Hematopoietic multipotent progenitor cell treated with erythropoietin and hydrocortisone succinate and interleukin-3 and kit ligand, for 15 days (in vitro differentiated cells): ENCODE data around the gene PACSIN3.
A peak's percentile ranks its signal among the peaks of the same experiment; 100 is the strongest.
"Not testable (repeated sequence)": the region's sequence is repeated elsewhere in the genome, so short reads cannot be mapped to it uniquely, and the experiment has no call there.

ENCODE experiments used
- DNase-seq: peaks from one replicate; pipeline ENCODE4 v3.0.0-alpha.2; 2015; ENCODE audit warnings: low spot score

PACSIN3 gene

DNA sequence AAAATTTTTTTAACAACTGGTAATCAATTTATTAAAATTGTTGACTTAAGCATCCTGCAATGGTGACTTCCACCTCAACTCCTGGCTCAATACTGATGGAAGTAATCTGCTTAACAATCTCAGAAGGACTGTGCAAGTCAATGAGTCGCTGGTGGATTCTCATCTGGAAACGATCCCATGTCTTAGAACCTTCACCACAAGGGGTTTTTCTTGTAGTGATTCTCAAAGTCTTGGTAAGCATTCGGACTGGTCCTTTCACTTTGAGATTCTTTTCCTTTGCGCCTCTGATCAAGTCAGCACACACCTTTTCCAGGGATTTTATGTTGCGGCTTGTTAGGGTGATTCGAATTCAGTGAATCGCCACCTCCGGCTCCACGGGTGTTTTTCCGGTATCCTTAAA is 4.9 kb upstream of the PACSIN3 start:
- not testable (repeated sequence) for DNase-seq

DNA sequence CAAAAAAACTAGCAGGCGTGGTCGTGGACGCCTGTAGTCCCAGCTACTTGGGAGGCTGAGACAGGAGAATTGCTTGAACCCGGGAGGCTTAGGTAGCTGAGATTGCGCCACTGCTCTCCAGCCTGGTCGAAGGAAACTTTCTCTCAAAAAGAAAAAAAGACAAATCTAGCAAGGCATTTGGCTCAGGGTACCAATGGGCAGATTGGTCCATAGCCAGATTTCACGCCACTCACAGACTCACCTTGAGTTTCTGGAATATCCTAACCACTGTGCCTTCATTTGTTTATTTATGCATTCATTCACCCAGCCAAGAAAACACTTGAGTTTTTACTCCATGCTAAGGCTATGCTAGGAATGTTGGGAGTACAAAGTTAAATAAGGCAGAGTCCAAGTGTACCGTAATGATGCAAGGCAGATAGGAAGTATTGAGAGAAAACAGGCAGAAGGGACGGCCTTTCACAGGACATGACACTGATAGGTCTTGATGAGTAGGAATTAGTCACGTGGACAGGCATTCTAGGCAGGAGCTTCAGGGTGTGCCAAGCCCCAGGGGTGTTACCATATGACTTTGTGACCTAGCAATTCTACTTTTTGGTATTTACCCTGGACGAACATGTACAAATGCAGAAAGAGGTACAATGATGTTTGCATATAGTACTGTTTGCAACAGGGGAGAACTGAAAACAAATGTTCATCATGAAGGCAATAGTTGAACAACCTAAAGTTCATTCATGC is 3.0 kb upstream of the PACSIN3 start:
- DNase-seq: no peak

DNA sequence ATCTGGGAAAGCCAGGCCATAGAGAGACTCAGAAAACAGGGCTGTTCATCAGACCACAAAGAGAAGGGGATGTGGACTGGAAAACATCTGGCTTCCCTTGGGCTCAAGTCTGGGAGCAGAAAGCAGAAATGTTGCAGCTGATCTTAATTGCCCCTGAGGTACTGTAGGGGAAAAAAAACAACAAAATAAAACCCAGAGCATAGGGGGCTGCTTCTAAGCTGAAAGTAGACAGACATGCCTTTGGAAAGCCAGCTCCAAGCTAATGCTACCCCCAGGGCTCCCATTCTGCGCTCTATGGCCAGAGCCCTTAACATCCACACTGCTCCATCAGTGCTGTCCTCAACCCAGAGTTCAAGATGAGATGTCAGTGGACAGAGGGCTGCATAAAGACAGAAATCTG is 2.0 kb upstream of the PACSIN3 start:
- no peak for DNase-seq

DNA sequence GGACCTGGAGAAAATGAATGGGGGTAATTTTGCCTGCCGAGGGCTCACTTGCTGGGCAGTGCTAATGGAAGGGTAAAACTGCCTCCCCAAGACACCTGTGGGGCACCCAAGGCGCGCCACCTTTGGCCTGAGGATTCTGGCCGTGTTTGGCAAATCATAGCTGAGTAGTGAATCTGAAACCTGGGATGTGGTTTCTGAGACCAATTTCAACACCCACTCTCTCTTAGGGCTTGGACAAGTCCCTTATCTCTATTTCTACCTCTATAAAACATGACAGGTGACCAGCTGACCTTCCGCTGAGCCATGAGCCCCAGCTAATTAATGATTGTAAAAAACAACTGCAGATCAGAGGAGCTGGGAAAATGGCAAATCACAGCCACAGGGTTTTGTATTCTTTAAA is 1.5 kb upstream of the PACSIN3 start:
- no peak for DNase-seq

DNA sequence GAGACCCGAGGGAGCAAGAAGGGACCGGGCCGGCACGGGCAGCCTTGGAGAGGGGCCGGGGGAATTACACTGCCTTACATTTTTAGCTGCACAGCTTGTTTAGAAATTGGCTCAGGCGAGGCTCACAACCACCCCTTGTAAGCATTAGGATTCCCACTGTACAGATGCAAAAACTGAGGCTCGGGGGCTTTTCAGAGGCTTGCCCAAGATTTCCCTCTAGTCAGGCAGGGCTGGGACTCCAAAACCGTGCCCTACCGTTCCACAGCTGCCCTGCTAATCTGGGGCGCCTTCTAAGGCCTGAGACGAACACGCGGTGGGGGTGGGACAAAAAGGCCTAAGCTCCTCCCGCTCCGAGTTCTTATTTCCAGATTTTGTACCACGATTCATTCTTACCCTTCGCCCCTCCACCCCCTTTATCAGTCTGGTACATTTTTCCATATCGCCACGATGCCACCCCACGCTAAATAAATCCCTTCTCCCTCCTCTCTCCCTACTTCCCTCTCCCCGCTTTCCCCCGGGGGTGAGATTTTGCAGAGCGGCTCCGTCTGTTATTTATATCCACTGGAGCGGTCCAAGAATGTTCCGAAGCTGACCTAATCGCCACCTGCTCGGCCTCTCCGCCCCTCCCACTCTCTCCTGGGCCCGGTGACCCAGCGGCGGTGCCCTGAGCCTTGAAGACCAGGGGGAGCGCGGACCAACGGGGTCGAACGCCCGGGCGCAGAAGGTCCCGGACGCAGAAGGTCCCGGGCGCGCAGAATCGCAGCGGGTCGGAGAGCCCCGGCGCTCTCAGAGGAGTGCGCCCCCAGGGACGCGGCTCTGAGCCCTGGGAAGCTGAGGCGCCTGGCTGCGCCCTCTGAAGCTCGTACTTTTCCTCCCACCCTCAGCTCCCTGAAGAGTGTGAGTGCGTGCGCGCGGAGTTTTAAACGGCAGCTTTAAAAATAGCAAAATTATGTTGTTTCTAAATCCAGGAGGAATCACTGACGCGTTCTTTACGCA is 764 bp upstream of the PACSIN3 start:
- no peak for DNase-seq

DNA sequence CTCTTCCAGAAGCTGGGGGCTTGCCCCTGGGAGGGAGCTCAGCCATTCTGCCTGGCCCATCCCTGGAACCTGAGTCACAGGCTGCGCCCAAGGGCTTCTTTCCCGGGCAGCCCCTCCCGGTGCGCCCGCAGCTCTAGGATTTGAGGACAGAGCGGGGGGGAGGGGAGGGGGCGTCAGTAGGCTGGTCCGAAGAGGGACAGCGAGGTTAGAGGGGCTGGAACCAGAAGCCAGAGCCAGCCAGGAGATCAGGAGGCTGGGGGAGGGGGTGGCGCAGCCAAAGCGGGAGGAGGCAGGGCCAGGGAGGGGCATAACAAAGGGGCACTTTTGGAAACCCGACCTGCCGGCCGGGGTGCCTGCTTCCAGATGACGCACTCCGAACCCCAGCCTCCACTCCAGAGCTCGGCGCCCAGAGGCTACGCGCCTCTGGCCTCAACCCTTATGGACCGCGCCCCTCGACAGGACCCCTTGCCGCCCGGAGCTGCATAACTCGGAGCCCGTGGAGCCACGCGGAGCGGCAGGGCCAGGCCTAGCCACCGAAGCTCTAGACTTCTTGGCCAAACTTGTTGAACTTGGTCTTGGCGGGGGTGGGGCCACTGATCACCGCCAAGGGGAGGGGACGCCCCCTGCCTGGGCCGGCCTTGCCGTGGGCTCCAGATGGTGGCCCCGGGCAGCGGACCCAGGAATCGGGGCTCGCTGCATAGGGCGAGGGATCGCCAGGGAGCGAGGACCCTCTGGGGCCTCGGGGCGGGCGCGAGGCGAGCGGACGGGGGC is 744 bp downstream of the PACSIN3 start:
- no peak for DNase-seq

DNA sequence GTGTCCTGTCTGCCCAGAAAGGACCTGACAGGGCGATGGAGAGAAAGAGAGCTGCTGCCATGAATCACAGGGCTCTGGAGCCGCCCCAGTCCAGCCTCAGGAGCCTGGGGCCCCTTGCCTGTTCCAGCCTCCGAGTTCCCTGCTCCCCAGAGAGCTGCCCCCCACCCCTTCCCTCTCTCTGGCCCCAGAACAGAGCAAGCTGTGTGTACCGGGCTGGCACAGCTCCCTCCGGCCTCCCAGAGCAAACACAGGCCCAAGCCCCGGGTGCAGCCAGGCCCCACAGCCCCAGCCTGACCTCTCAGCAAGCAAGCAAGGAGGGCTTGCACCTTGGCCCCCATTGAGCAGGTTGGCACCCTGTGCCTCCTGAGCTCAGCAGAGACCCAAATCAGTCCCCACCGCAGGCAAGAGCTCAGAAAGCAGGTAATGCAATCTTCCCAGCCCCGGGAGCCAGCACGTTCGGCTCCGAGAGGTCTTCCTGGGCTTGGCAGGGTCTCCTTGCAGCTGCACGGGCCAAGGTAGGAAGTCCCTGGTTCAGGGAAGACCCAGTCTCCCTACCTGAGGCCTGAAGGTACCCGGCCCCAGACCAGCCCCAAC is 1.4 kb downstream of the PACSIN3 start:
- DNase-seq: no peak

DNA sequence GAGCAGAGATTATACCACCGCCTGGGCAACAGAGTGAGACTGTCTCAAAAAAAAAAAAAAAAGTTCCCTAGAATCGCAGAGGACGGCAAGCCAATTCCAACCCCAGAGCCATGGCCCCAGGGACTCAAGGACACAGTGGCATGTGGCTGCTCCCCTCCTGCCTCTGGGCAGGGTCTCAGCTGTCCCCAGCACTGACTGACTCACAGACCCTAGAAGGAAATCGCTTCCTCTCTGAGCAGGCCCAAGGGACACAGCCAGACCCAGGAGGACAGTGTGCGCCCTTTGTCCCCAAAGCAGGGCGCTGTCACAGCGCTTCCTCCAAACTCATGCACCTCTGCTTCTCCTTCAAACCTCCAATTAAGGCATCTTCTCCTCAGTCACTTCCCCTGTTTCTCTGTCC is 2.3 kb downstream of the PACSIN3 start:
- no peak for DNase-seq

DNA sequence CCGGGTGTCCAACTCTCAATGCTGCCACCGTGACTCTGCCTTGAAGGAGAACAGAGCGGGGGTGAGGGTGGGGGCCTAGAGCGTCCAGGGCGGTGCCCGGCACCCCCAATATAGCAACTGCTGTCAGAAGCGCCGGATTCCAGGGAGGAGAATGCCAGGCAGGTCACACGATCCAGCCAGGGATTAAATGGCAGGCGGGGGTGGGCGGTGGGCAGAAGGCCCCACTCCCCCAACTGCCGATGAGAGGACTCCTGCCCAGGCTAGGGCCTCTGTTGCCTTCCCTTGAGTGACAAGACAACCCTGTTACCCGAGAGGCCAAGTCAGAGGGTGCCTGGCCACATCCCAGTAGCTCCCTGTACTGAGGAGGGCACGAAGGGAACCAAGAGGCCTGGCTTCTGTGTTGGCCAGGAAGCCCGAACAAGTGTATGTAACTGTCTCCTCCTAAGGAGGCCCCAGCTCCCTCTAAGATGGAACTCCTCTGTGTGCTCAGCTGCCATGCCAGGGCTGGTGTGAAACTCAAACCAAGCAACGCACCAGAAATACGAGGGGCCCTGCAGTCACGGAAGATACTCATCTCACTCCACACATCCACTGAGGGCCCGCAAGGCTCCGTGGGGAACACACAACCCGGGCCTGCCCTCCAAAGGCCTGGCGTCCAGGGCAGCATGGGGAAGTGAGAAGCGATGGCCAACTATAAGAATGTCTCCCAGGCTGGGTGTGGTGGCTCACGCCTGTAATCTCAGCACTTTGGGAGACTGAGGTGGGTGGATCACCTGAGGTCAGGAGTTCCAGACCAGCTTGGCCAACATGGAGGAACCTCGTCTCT is 3.0 kb downstream of the PACSIN3 start:
- DNase-seq: no peak

DNA sequence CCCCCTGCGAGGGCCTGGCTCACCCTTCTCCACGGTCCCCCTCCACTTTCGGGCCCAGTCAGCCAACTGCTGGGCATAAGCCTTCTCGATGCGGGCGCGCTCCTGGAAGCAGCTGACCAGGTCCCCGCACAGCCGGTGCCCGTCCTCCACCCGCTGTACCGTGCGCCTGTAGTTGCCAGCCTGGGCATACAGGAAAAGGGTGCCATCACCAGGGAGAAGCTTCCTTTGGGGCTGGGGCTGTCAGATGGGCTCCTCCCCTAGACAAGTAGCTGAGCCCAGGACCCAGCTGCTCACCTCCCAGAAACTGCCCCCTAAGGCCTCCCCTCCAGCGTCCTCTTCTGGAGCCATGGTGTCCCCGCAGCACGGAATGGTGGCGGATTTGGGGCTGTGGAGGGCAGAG is 3.9 kb downstream of the PACSIN3 start:
- no peak for DNase-seq

DNA sequence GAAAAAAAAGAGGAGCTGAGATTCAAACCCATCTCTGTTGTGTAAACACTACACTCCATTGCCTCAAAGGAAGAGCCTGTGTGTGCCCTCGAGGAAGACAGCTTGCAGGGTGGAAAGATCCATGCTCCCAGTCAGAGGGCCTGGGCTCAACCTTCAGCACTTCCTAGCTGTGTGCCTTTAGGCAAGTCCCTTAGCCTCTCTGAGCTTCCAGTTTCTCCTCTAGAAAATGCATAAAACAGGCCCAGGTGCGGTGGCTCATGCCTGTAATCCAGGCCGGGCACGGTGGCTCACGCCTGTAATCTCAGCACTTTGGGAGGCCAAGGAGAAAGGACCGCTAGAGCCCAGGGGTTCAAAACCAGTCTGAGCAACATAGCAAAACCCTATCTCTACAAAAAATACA is 5.0 kb downstream of the PACSIN3 start:
- no peak for DNase-seq

DNA sequence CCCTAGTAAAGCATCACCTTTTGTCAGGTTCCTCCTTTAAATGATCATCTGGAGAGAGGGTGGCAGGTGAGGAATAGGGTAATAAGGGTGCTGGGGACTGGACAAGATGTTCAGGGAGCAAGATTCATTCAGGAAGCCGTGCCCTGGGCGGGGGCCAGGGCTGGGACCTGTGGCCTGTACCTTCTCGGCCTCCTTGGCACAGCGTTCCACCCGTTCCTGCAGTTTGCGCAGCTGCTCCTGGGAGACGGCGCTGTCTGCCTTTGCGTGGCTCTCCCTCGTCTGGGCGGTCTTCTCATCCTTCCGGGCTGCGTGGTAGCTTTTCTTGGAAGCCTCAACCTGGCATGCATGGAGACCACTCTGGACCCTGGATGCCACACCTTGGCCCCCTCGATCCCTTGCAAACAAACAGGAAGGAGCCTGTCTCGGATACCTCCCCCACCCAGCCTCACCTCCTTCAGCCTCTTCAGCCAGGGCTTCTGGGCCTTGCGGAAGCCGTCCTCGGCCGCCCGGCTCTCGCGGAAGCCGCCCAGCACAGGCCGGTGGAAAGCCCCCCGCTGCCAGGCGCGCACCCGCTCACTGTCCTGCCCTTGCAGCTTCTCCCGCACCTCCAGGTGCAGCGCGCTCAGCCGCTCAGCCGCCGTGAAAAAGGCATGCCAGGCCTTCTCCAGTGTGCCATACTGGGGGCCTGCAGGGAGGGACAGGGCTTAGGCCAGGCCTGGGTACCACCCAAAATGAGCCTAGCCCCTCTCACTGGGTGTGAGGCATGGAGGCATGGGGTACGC is 6.0 kb downstream of the PACSIN3 start:
- no peak for DNase-seq

DNA sequence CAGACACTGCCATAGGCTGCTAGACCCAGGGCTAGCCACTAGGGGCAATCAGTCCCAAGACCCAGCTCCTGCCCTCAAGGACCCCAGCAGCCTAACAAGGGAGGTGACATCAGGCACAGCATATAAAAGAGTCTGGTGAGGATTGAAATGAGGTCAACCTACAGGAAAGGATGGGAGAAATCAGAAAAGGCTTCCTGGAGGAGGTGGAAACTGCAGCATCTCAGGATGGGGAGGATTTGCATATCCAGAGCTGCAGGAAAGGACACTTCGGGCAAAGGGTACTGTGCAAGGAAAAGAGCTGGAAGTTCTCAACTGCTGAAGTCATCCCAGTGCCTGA is 6.6 kb downstream of the PACSIN3 start:
- DNase-seq: peak; percentile 59

DNA sequence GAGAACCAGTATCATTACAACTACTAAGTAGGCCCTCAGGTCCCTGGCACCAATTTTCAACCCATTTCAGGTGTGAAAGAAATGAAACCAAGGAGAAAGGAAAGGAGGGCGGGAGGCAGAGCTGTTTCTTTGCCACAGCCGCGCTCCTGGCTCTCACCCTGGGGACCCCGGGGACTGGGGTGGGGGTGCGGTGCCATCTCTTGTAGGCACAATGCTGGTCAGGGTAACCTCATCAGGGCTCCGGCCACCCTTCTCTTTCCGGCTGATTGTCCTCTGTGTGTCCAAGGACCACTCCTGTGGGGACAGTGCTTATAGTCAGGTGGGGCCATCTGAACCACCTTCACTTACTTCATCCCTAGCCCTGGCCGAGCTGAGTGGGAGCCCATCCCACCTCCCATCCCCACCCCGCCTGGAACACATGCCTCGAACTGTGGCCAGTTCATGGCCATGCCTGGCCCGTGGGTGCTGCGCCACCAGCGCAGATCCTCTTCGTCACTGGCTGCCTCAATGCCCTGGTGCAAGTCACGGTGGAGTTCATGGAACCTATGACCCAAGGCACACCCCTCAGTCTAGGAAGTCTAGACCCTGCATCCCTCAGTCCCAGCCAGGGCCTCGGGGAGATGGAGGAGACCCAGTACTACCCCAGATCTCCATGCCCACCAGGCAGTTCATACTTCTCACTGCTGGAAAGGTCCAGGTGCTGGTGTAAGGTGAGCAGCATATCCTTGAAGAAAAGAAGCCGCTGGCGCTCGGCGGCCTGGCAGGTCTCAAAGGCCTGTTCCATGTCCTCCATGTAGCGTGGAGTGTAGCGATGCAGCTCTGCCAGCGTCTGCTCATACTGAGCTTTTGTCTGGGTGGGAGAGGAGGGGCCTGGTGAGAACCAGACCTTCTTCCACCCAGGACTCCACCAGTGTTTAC is 7.2 kb downstream of the PACSIN3 start:
- no peak for DNase-seq

DNA sequence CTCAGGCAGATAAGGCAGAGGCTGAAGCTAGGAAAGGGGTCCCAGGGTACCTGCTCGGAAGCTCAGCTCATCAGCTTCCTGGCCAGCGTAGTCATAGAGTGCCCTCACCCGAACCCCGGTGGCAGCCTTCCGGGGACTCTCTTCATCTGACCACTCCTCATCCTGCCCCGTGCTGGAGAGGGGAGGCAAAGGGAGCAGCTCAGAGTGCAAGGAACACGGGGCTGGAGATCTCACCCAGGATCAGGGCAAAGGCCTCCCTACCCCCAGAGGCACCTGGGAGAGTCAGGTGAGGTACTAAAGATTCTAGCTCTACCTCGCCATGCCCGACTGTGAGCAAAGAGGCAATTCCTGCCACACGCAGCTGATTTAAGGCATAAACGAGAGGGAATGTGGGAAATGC is 7.9 kb downstream of the PACSIN3 start:
- DNase-seq: no peak

DNA sequence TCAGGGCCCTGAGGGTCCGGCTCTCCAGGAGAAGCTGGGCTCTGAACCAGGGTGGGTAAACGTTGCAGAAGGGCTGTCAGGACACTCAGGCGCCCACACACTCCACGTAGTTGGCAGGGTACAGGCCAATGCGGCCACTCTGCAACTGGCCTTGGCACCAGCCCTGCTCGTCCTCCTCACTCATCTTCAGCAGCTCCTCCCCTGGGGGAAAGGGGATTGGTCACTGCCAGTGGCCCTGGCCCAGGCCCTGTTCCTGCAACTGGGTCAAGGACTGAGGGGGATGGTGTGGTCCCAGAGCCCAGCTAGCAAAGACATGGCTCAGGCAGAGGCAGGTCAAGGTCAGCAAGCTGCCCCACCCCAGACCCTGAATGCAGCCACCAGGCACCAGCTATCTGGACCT is 8.4 kb downstream of the PACSIN3 start:
- no peak for DNase-seq

DNA sequence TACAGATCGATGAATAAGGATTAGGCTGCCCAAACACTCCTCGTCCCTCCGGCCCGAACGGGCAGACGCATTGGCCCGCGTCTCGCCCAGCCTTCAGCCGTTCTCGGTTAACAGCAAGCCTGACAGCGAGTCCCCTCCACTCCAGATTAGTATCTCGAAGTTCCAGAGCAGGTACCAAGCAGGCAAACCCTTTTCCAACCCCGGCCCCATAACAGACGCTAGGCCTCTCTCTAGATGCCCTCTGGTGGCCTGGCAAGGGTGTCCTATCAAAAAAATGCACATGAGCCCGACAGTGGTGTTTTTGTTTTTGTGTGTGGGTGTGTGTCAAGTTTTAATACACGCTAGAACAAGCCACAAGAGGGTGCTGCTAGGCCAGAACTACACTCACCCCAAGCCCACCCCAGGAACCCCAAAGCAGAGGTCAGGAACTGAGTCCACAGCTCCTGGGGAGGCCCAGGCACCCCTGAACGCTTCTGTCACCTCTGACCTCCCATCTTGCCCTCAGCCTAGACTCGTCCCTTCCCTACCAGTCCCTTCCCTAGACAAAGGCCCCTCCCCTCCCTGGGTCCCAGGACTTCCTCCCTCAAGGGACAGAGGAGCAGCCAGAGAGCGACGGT is 8.9 kb downstream of the PACSIN3 start:
- DNase-seq: peak; percentile 92

DNA sequence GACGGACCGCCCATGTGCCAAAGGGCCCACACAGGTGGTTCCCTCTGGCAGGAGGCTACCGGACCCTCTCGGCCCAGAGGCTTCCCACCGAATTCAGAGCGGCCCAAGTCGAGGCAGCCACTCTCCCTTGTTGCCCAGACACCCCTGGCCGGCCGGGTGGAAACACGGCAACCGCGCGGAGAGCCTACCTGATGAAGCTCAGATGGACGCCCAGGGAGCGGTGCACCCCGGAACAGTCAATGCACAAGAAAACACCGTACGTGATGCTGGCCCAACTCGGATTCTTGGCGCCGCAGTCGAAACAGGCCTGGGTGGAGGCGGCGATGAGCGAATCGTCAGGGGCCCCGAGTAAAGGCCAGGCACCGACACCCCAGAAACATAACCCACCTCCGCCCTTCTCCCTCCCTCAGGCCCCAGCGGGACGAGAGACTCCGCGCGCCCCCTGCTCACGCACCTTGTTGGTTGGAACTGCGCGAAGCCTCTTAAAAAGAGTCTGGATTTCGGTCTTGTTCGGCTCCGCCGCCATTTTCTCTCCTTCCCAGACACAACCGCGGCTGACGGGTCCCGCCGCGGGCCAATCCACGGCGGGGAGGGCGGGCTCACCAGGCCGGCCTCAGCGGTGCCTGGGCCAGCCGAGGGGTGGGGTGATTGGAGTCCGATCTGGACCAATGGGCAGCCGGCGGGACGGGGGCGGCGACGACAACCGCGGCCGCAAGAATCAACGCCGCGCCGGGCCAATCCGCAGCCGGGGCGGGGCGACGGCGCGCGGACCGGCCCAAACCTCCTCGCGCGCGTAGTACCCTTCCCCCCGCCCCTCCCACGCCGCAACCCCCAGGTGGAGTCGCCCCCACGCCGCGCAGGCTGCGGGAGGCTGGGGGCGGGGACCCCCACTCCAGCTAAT is 9.7 kb downstream of the PACSIN3 start, which contains the start of gene ARFGAP2:
Gene ARFGAP2, minus strand, starts transcription at position 552 of the 901 bp plus-strand sequence. Its CDS starts 26 bp downstream, at position 526.
- DNase-seq: peak; percentile 97
